CD4-positive, alpha-beta T cell treated with Interleukin-12 subunit alpha and Interleukin-12 subunit beta, for 1 hour (primary cell): ENCODE results near the gene CCDC200.
"Not testable (repeated sequence)": the region's sequence is repeated elsewhere in the genome, so short reads cannot be mapped to it uniquely, and the experiment has no call there.

Source experiments
- DNase-seq: peaks from one replicate; pipeline ENCODE4 v3.0.0-alpha.2; 2020

The CCDC200 gene

GRCh38 chr17:43215341-43215740 lies 13.1 kb downstream of the CCDC200 start:
- no peak for DNase-seq

- no peak for DNase-seq
Measured at GRCh38 chr17:43213545-43213944, 14.9 kb downstream of the CCDC200 start.

GRCh38 chr17:43212641-43213490 lies 15.6 kb downstream of the CCDC200 start:
- no peak for DNase-seq

- peak; percentile 77 for DNase-seq
Measured at GRCh38 chr17:43211480-43212402, 16.7 kb downstream of the CCDC200 start, which contains the start of gene TMEM106A. Gene TMEM106A, plus strand, starts transcription at chr17:43211875. Its CDS starts 1,167 bp downstream, at chr17:43213042.

- DNase-seq = no peak
Measured at GRCh38 chr17:43211123-43211479, 17.3 kb downstream of the CCDC200 start.

GRCh38 chr17:43210576-43210975 lies 17.8 kb downstream of the CCDC200 start:
- no peak for DNase-seq

GRCh38 chr17:43203013-43203412 lies 25.4 kb downstream of the CCDC200 start:
- DNase-seq = not testable (repeated sequence)

GRCh38 chr17:43200127-43200526 lies 28.3 kb downstream of the CCDC200 start:
- DNase-seq = no peak

GRCh38 chr17:43199633-43200032 lies 28.8 kb downstream of the CCDC200 start:
- no peak for DNase-seq

- DNase-seq = no peak
Measured at GRCh38 chr17:43193251-43193650, 35.2 kb downstream of the CCDC200 start.

- not testable (repeated sequence) for DNase-seq
Measured at GRCh38 chr17:43186656-43187055, 41.8 kb downstream of the CCDC200 start.

GRCh38 chr17:43183921-43184320 lies 44.5 kb downstream of the CCDC200 start:
- DNase-seq = no peak

- DNase-seq = peak; percentile 16
Measured at GRCh38 chr17:43176119-43176570, 52.3 kb downstream of the CCDC200 start.

GRCh38 chr17:43175213-43176118 lies 53.0 kb downstream of the CCDC200 start:
- DNase-seq = no peak

GRCh38 chr17:43171586-43172487 lies 56.6 kb downstream of the CCDC200 start:
- DNase-seq = peak; percentile 16
